ENCODE results near the gene CHN1.

GRCh38 chr2:174781298-174781697 is 223.9 kb downstream of the CHN1 start:
- TF ChIP-seq CTCF (IDR thresholded peaks at IDR 0.05) = no peak
- TF ChIP-seq ZFX (IDR thresholded peaks at IDR 0.05; ENCODE audit: borderline replicate concordance) = no peak

Data from 22Rv1 (cell line).